Activated CD8-positive, alpha-beta memory T cell treated with anti-CD3 and anti-CD28 coated beads, Interleukin-2, amount 50 U/mL, for 24 hours (primary cell): Measurements from ENCODE around the gene RTP2.
A peak's percentile ranks its signal among the peaks of the same experiment; 100 is the strongest.

Source experiments
- DNase-seq: peaks from one replicate; pipeline ENCODE4 v3.0.0-alpha.2; 2020; ENCODE audit errors: extremely low read depth

The RTP2 gene, protein sequence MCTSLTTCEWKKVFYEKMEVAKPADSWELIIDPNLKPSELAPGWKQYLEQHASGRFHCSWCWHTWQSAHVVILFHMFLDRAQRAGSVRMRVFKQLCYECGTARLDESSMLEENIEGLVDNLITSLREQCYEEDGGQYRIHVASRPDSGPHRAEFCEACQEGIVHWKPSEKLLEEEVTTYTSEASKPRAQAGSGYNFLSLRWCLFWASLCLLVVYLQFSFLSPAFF

GRCh38 chr3:187702507-187703033 lies at the start of gene RTP2:
Gene RTP2 (minus strand): TSS chr3:187702557. CDS start chr3:187702128, 429 bp downstream.
- no peak for DNase-seq

- DNase-seq, result no peak
Measured at GRCh38 chr3:187750513-187751123, 48.3 kb upstream of the RTP2 start.

- DNase-seq, result no peak
Measured at GRCh38 chr3:187750006-187750512, 47.7 kb upstream of the RTP2 start.

DNA sequence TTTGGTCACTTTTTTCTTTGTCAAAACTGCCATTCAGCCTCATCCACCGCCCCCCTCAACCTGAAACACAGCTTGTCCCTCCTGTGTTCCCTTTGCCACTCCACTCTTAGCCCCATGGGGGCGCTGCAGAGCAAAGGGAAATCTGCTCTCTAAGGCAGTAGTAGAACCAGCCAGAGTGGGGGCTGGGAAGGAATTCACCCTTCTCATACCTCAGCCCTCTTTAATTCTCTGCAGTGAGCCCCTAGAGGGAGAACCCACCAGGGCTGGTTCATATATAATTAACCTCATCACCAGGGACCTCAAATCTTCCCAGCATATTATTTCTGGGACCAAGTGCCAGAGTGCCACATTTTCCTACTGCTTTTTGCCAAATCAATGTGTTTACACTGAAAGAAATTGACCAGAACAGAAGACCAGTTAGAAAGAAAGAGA lies 45.7 kb upstream of the RTP2 start:
- peak; percentile 85 for DNase-seq

DNA sequence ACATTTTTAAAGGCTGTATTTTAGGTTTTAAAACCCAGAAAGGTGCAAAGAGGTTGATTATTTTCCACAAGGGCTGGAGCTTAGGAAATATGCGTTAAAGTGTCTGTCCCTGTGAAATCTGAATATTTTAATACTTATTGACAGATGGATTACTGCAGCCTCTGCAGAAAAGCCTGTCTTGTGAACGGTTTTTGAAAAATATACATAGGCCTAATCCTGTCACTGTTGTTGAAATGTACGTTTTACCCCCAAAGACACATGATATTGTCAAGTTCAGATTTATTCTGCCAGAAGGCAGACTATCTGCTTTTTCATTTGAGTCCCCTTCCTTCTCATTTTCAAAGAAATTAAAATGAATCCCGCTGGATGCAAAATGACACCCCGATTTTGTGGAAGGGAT lies 45.1 kb upstream of the RTP2 start:
- no peak for DNase-seq

DNA sequence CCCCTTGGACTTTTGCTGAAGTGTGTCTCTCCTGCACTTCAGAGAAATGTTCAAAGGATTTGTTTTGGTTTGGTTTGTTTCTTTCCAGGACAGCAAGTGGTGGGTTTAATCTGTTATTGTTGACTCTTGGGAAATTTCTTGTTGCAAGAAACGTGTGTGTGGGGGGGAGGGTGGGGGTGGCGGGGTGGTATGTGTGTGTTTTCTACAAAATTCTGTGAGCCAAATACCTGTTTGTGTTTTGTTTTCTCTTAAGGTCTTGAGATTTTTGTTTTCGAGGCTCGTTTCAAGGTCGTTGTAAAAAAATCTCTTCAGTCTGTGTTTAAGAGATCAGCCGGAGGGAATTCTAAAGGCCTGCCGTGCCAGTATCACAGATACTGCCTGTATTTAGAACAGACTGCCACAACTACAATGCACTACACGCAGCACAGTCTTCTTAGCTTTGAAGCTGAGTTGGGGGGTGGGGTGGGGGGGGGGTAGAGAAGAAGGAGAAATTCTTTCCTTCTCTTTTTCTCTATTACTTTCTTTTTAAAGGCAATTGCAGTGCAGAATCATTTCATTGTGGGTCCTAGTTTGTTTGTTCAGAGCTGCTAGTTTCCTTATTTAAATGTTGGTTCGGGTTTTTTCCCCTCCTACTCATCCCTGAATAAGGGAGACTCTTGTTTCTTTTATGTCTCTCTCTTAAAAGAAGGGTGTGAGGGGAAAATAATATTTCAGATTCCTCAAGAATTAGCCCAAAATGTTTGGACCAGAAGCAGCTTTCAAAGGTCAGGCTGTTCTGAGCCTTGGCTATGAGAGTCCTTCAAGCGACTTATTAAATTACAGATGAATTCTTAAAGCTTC lies 44.3 kb upstream of the RTP2 start:
- no peak for DNase-seq

DNA sequence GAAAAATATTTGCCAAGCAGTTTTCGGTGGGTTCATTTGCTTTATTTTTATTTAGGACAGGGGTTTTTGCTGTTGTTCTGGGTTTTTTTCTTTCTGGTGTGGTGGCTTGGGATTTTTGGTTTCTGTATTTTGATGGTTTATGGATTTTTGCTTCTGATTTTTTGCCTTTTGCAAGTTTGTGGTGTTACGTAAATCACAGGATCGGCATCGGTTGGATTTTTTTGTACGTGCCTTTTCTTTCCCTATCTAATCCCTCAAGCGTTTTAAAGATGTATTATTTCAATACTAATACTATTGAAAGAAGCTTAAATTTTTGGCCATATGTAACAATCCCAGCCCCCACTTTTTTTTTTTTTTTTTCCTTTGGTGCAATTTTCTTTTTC lies 43.7 kb upstream of the RTP2 start:
- DNase-seq, result no peak

GRCh38 chr3:187745201-187746058 lies 43.1 kb upstream of the RTP2 start, which contains the start of gene BCL6:
Gene BCL6 (minus strand): TSS chr3:187745468. CDS start chr3:187733693, 11,775 bp downstream.
- no peak for DNase-seq

DNA sequence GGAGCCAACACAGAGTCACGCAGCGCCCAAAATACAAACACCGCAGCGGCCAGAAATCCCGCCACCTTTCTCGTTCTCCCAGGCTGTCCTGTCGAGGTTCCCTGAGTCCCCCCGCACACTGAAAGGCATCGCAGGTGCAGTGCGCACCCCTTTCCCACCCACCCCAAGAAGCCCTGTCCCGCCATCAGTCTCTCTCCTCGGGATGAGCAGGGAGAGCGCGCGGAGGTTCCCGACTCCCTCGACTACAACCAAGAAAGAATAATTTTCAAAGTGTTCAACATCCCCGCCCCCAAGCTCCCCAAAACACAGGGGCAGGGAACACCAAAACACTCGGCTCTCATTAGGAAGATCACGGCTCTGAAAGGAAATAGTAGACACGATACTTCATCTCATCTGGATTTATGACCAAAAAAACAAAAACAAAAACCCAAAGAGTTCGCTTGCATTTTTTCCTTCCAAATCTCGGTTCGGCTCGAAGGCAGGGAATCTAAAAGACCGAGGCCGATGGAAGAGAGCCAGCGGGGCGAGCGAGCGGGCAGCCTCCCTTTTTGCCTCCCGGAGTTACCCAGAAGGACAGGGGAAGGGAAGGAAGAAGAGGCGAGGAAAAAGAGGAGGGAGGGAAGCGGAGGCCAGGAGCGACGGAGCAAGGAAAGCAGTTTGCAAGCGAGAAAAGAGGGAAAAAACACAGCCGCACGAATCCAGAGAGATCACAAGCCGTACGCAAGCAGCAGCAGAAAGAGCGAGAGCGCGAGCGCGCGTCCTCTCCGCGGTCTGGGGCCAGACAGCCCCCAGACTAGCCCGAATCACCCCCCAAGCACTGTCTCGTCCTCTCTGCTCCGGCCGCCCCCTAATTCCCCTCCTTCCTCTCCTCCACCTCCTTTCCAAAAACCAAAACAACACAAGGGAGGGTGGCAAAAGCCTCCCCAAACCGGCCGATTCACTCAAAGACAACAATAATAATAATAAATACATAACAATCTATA lies 42.1 kb upstream of the RTP2 start:
- DNase-seq, result no peak

DNA sequence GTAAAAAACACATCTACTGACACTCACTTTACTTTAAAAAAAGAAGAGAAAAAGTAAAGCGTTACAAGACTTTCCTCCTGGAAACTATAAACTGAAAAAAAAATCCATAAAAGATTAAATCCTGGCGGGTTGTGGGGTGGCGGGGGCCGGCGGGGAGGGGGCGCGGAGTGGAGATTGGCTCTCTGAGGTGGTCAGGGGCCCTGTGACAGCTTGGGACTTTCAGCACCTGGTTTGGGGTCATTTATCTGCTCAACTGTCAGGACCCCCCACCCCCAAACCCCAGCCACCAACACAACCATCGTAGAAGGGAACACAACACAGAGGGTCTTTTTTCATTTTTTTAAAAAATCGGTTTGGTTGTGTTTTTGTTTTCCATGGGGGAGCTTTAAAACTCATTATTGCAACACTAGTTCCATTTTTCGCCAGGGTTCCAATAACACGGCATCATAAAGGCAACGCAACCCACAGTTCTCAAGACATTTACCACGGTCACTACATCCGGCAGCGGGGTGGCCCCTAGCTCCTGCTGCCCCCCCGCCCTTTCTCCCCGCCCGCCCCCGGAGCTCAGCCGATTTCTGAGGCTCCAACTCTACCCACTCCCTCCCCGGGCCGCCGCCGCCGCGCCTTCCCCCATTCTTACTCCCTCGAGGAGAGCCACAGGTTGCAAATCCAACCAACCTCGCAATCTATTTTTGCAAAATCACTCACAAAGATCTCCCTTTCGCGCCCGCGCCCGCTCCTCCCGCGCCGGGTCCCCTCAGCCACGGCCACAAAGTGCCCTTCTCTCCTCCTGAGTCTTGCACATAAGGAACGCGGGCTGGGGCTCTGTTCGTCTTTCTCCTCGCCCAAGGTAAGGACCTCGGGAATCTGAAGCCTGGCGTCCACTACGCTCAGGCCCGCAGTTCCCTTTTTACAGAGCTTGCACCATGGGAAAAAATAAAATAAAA lies 41.1 kb upstream of the RTP2 start:
- no peak for DNase-seq

- no peak for DNase-seq
Measured at GRCh38 chr3:187742351-187743171, 40.2 kb upstream of the RTP2 start.

GRCh38 chr3:187741403-187742350 lies 39.3 kb upstream of the RTP2 start:
- no peak for DNase-seq

DNA sequence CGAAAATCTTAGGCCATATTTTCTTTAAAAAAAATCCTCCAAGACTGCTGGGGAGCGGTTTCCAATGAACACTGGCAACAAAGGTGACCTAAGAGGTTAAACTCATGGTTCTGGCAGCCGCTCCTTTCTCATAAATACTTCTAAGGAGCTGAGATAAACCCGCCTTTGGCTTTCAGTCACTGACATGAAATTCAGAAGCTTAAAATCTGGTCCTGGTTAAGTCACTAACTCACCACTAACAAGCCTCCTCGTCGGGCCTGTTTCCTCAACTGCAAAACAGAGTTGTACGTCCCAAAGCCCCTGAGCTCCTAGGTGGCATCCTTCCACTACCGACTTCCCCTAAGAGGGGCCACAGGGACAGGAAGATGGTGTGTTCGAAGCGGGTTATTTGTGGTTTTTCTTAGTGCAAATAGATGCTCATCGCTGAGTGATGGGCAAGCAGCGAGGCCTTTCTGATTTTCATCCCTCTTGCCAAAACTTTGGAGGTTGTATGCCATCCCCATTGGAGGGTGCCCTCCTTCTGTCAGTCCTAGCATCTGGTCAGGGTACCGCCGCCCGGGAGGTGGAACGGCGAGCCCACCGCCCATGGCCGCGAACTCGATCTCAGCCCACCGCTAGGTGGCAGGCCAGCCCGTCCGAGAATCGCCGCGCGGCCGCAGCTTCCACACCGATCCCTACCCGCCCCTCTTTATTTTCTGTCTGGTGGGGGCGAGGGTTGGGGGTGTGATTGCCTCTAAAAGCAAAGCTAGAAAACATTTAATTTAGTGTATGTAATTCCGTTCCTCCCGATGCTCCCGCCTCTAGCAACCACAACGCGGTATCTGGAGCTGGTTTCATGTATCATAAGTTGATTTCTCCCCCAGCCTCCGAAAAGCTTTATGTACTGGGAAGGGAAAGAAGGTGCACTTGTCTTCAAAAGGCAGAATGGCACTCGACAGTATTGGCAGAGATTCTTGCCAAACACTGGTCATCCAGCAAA lies 38.4 kb upstream of the RTP2 start:
- DNase-seq, result no peak

- DNase-seq, result no peak
Measured at GRCh38 chr3:187739561-187740332, 37.4 kb upstream of the RTP2 start.

GRCh38 chr3:187739094-187739560 lies 36.8 kb upstream of the RTP2 start:
- DNase-seq, result no peak
